Activated CD4-positive, alpha-beta T cell treated with anti-CD3 and anti-CD28 coated beads, Interleukin-2, Interleukin-4, amounts not matched to agents 100 ng/mL and 50 ng/mL, durations not matched to agents 16 hours and 8 hours (primary cell): Measurements from ENCODE around the gene ACAP1.
"Not testable (repeated sequence)": the region's sequence is repeated elsewhere in the genome, so short reads cannot be mapped to it uniquely, and the experiment has no call there.

ENCODE experiments used
- DNase-seq: peaks from one replicate; pipeline ENCODE4 v3.0.0-alpha.2; 2020; ENCODE audit warnings: low spot score

The ACAP1 gene

GRCh38 chr17:7329374-7329996, 6.8 kb upstream of the ACAP1 start:
- peak; percentile 98 for DNase-seq

- DNase-seq, result peak; percentile 85
Measured at GRCh38 chr17:7329997-7330637, 6.2 kb upstream of the ACAP1 start.

GRCh38 chr17:7330638-7331015, 5.7 kb upstream of the ACAP1 start:
- no peak for DNase-seq

- DNase-seq, result no peak
Measured at GRCh38 chr17:7332111-7332510, 4.2 kb upstream of the ACAP1 start.

- not testable (repeated sequence) for DNase-seq
Measured at GRCh38 chr17:7332600-7333069, 3.7 kb upstream of the ACAP1 start.

- no peak for DNase-seq
Measured at GRCh38 chr17:7334938-7335538, 1.3 kb upstream of the ACAP1 start.

- DNase-seq, result not testable (repeated sequence)
Measured at GRCh38 chr17:7335765-7336164, 564 bp upstream of the ACAP1 start.

GRCh38 chr17:7337600-7337999, 1.3 kb downstream of the ACAP1 start:
- not testable (repeated sequence) for DNase-seq

- DNase-seq, result no peak
Measured at GRCh38 chr17:7340179-7340578, 3.9 kb downstream of the ACAP1 start.

GRCh38 chr17:7341842-7342241, 5.5 kb downstream of the ACAP1 start:
- DNase-seq, result no peak

- no peak for DNase-seq
Measured at GRCh38 chr17:7343250-7343649, 6.9 kb downstream of the ACAP1 start.

GRCh38 chr17:7346761-7347614, 10.7 kb downstream of the ACAP1 start:
- no peak for DNase-seq

GRCh38 chr17:7347630-7348477, 11.5 kb downstream of the ACAP1 start:
- no peak for DNase-seq

- DNase-seq, result no peak
Measured at GRCh38 chr17:7348478-7349242, 12.3 kb downstream of the ACAP1 start.

GRCh38 chr17:7351665-7352502, 15.6 kb downstream of the ACAP1 start, which contains the start of gene KCTD11:
TSS of gene KCTD11 (plus strand) at chr17:7352162.
- peak; percentile 81 for DNase-seq

GRCh38 chr17:7352503-7352889, 16.2 kb downstream of the ACAP1 start:
- DNase-seq, result no peak

GRCh38 chr17:7352910-7353635, 16.7 kb downstream of the ACAP1 start:
- no peak for DNase-seq

- DNase-seq, result no peak
Measured at GRCh38 chr17:7354262-7354843, 18.0 kb downstream of the ACAP1 start.

GRCh38 chr17:7355053-7355452, 18.7 kb downstream of the ACAP1 start, which contains the start of gene TMEM95:
TSS of gene TMEM95 (plus strand) at chr17:7355156. CDS start at chr17:7355205, 49 bp downstream.
- DNase-seq, result no peak
